A673 (cell line): ENCODE results near the gene SHISAL1. TPM values are rescaled to one million over a fixed set of nuclear protein-coding genes. Genes with fewer than 3 reads are reported as not detected.

ENCODE experiments used
- BruUV-seq: library from RNA; stranded (reverse); fragments of 400-500 nt; replicated peaks from 2 replicates; lab custom pipeline; 2021; lab: Mats Ljungman, UMichigan
- CTCF ChIA-PET: fragments of 300-600 bp; sonication (Branson Sonifier 250); formaldehyde crosslinking; loops from one replicate; lab custom pipeline; 2022; ENCODE audit warnings: antibody characterized with exemption; lab: Charles Lee
- POLR2A ChIA-PET: fragments of 300-600 bp; sonication (Branson Sonifier 250); formaldehyde crosslinking; loops from one replicate; lab custom pipeline; 2022; ENCODE audit warnings: antibody characterized with exemption; ENCODE audit not compliant: low non-redundant PET; lab: Charles Lee
- DNase-seq: peaks from one replicate; pipeline ENCODE4 v3.0.0-alpha.2; 2015; ENCODE audit warnings: low spot score
- H3K27ac ChIP-seq: fragments of 200-600 bp; sonication (generic); 2 replicates; pipeline ENCODE4 v1.5.1; 2016; ENCODE audit warnings: mixed run types, low read depth, mild to moderate bottlenecking, mixed read lengths, antibody characterized with exemption, low read length; ENCODE audit not compliant: poor library complexity, severe bottlenecking
- H3K27me3 ChIP-seq: fragments of 200-600 bp; sonication (generic); replicated peaks from 2 replicates; pipeline ENCODE4 v1.6.1; 2017; ENCODE audit warnings: mixed run types, low read depth, mild to moderate bottlenecking, mixed read lengths, antibody characterized with exemption, low read length; ENCODE audit not compliant: insufficient read depth, poor library complexity
- H3K36me3 ChIP-seq: fragments of 200-600 bp; sonication (generic); 2 replicates; pipeline ENCODE4 v1.6.1; 2016; ENCODE audit warnings: mixed run types, mild to moderate bottlenecking, mixed read lengths, antibody characterized with exemption, low read length; ENCODE audit not compliant: insufficient read depth, poor library complexity, severe bottlenecking
- H3K4me1 ChIP-seq: fragments of 200-600 bp; sonication (generic); 2 replicates; pipeline ENCODE4 v1.6.1; 2017; ENCODE audit warnings: mixed run types, mild to moderate bottlenecking, mixed read lengths, antibody characterized with exemption, low read length; ENCODE audit not compliant: insufficient read depth, poor library complexity, severe bottlenecking
- H3K4me3 ChIP-seq: fragments of 200-600 bp; sonication (generic); 2 replicates; pipeline ENCODE4 v1.5.1; 2016; ENCODE audit warnings: low read depth, mixed run types, mild to moderate bottlenecking, mixed read lengths, low read length; ENCODE audit not compliant: poor library complexity, severe bottlenecking
- H3K9me3 ChIP-seq: fragments of 200-600 bp; sonication (generic); 2 replicates; pipeline ENCODE4 v1.6.1; 2016; ENCODE audit warnings: mixed run types, low read depth, mild to moderate bottlenecking, mixed read lengths, antibody characterized with exemption, low read length; ENCODE audit not compliant: poor library complexity, severe bottlenecking
- CTCF ChIP-seq: fragments of 300-800, 200-600 bp; sonication (generic); conservative IDR thresholded peaks from 2 replicates; pipeline ENCODE4 v1.5.1; 2017; ENCODE audit warnings: low read depth, mild to moderate bottlenecking, antibody characterized with exemption, low read length, moderate library complexity, mixed read lengths
- EZH2 ChIP-seq: fragments of 200-600 bp; sonication (generic); IDR thresholded peaks from 2 replicates; pipeline ENCODE4 v1.6.1; 2017; ENCODE audit warnings: borderline replicate concordance, low read depth, mild to moderate bottlenecking, mixed read lengths, antibody characterized with exemption, low read length; ENCODE audit not compliant: poor library complexity, severe bottlenecking
- intact Hi-C: fragments of 100-400 bp; cut with micrococcal nuclease; formaldehyde crosslinking; loops from one replicate; pipeline ENCODE4 v1.10.0; 2022; ENCODE audit not compliant: unreplicated experiment
- total RNA-seq: library from RNA; stranded (reverse); gene quantifications from 2 replicates; pipeline ENCODE4 v1.2.3, GENCODE V29; 2021

The SHISAL1 gene
- total RNA-seq, 1 experiment from 2014 or later: 1.8 TPM

GRCh38 chr22:44213489-44214043 lies 99.2 kb downstream of the SHISAL1 start:
- POLR2A ChIA-PET: no interaction called here
- Histone ChIP-seq H3K9me3 (no peaks in the 10 kb centered on the region), H3K4me1 (no peaks in the 10 kb centered on the region), H3K27me3 (no peaks in the 10 kb centered on the region), H3K27ac (no peak overlapping the region), H3K36me3 (no peaks in the 10 kb centered on the region), H3K4me3 (no peak overlapping the region)
- intact Hi-C loops: no loop called here
- CTCF ChIA-PET: no interaction called here
- BruUV-seq: no TSS peak
- no peak for DNase-seq
- TF ChIP-seq EZH2: no peak
- TF ChIP-seq CTCF: no peak

GRCh38 chr22:44212936-44213335 lies 99.8 kb downstream of the SHISAL1 start:
- ChIA-PET POLR2A (no interaction called here), CTCF (no interaction called here)
- no peak for TF ChIP-seq EZH2
- TF ChIP-seq CTCF: no peak
- no peaks in the 10 kb centered on the region for H3K9me3 ChIP-seq
- no peaks in the 10 kb centered on the region for H3K4me1 ChIP-seq
- DNase-seq: no peak
- no peaks in the 10 kb centered on the region for H3K36me3 ChIP-seq
- H3K27ac ChIP-seq: no peak overlapping the region
- no peak overlapping the region for H3K4me3 ChIP-seq
- intact Hi-C loops: no loop called here
- H3K27me3 ChIP-seq: no peaks in the 10 kb centered on the region
- no TSS peak for BruUV-seq

DNA sequence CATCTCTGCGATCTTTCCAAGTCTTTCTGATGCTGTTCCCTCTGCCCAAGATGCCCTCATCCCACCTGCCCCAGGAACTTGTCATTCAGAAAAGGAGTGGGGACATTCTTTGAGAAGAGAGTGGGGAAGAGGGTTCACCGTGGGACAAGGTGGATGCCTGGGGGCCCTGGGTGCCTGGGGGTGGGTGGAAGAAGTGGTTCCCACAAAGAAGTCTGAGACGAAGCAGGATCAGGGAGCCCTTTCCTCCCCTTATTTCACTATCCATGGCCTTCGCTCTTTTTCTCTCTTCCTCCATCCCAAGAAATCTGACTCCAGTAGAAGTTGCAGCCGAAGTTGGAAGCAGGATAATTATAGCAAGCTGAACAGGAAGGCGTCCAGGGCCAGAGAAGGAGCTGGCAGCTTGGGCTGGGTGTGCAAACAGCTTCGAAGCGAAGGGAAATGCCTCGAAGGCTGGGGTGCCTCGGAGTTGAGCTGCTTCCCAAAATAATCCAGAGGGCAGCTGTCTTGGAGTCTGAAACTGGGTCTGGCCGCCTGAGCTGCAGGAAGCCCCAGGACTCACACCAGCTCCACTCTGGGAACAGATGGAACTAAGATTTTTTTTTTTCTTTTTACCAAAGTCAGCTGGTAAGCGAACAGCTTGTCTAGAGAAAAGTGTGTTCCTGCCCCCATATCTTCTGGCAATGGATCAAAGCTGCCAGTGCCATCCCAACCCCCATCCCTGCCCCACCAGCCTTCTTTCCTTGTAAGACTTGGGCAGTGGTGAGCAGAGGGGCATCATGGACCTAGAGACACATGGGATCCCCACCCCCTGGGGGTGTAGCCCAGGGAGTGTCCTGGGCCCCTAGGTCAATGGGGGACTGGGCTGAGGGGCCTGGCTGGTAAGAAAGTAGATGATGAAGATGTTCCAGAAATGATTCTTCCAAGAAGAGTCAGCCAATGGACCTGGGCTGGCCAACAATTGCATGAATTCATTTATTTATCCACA lies 100.5 kb downstream of the SHISAL1 start:
- Histone ChIP-seq H3K36me3 (no peaks in the 10 kb centered on the region), H3K27ac (no peak overlapping the region), H3K27me3 (no peaks in the 10 kb centered on the region), H3K9me3 (no peaks in the 10 kb centered on the region), H3K4me1 (no peaks in the 10 kb centered on the region), H3K4me3 (no peak overlapping the region)
- BruUV-seq: no TSS peak
- no peak for DNase-seq
- CTCF ChIA-PET: no interaction called here
- intact Hi-C loops: no loop called here
- POLR2A ChIA-PET: no interaction called here
- no peak for TF ChIP-seq EZH2
- TF ChIP-seq CTCF: no peak
